ENCODE results near the gene PSMA3.

Gene PSMA3

GRCh38 chr14:58299401-58300330 lies 55.0 kb downstream of the PSMA3 start:
- peak; percentile 63 for DNase-seq

DNA sequence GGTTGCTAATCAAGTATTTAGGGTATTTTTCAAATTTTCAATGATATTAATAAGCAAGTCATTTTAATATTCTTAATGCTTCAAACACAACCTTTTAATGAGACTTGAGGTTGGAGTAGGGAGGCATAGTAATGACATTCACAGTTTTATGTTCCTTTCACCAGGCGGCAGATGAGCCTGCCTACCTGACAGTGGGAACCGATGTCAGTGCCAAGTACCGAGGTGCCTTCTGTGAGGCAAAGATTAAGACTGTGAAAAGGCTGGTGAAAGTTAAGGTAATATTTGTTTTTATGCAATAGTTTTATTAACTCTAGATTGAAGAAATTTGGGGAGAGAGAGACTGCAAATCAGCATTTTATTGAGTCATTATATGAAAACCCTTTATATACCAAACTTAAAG lies 56.8 kb downstream of the PSMA3 start:
- no peak for DNase-seq

DNA sequence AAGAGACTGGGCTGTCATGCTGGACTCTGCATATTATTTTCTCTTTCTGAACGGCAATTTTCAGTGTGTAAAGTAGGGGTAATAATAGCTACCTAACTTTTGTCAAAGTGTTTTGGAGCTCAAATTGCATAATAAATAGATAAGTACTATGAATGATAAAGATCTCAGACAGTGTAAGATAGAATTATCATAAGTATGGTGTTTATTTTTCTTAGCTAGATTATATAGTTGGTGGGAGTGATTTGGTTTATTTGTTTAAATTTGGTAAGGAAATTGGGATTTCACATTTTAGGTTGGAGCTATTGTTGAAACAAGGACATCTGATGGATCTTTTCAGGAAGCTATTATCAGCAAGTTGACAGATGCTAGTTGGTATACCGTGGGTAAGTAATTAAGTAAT lies 61.1 kb downstream of the PSMA3 start:
- DNase-seq, result no peak

DNA sequence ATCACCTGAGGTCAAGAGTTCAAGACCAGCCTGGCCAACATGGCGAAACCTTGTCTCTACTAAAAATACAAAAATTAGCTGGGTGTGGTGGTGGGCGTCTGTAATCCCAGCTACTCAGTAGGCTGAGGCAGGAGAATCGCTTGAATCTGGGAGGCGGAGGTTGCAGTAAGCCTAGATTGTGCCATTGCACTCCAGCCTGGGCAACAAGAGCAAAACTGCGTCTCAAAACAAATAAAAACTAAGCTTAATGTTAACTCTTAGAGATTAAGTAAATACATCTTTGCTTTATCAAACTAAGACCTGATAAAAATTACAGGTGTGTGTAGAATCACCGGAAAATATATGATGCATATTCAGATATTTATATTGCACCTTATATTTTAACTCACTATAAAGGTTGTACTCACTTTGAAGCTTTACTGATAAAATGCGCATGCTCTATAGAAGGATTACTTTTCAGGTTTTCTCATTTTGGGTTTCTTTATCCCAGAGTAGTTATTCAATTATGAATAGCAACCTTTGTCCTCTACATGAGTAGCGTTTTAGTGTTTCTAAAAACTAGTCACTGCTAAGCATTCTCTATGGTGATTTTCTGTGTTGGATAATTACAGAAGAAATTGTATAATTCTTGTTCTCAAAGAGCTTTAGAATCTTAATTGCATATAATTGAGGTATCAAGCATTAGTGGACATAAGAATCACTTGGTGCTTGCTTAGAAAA lies 63.1 kb downstream of the PSMA3 start:
- no peak for DNase-seq

DNA sequence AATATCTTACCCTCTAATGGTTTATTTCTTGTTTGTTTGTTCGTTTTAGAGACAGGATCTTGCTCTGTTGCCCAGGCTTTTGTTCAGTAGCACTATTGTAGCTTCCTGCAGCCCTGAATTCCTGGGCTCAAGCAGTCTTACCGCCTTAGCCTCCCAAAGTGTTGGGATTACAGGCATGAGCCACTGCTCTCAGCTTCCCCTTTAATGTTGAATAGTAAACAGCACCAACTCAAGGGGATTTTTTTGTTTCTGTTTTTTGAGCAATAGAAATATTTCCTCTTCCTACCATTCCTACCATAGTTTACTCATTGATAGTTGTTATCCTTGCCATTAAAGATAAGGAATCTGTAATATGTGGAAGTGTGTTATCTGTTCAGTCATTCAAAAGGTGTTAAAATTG lies 64.4 kb downstream of the PSMA3 start:
- no peak for DNase-seq

GRCh38 chr14:58313699-58314098 lies 69.1 kb downstream of the PSMA3 start:
- DNase-seq, result no peak

DNA sequence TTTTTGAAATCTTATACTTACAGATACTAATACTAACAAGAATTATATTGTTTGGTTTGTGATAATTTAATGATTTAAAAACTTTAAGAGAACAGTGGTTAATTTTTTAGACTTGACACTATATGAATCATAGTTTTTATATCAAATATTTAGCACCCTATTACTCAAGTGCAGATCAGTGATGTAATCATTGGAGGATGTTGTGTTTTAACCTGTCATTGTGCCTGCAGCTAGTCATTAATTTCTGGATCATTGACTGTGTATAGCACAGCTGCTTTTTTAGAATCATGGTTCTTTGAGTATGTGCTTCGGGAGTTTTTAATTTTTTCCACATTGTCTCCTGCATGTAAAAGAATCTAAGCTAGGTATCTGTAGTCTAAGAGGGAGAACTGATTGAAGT lies 71.0 kb downstream of the PSMA3 start:
- DNase-seq, result no peak
